Activated CD8-positive, alpha-beta memory T cell treated with anti-CD3 and anti-CD28 coated beads, Interleukin-2, amount 50 U/mL, for 48 hours (primary cell): Measurements from ENCODE around the gene RYR1.

Experiments used
- DNase-seq: peaks from one replicate; pipeline ENCODE4 v3.0.0-alpha.2; 2020

The RYR1 gene

DNA sequence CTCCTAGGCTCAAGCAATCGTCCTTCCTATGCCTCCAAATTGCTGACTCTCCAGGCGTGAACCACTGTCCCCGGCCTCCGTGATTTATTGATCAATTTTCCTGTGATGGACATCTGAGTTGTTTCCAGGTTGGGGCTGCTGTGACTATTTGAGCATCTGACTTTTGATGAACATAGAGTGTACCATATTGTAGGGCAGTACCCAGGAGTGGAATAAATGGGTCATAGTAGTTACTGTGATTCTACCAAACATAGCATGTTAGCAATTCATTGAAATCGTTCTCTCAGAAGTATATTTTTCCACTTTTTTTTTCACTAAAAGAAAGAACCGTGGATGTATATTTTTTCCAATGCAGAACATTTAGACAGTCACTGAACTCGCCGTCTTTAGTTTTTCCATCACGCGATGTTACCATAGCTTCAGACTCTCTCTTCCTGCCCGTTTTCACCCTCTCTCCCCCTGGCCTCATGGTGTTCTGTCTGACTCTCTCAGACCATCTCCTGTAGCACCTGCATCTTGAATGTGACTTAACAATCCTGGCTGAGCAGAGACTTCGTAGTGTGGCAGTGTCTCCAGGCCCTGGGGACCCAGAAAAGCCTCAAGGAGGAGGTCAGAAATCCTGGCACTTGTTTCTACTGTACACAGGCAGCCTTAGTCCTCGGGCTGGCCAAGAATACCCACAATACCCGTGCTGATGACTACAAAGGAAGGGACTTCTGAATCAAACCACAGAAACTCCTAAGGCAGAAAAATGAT lies 4.3 kb upstream of the RYR1 start:
- no peak for DNase-seq

DNA sequence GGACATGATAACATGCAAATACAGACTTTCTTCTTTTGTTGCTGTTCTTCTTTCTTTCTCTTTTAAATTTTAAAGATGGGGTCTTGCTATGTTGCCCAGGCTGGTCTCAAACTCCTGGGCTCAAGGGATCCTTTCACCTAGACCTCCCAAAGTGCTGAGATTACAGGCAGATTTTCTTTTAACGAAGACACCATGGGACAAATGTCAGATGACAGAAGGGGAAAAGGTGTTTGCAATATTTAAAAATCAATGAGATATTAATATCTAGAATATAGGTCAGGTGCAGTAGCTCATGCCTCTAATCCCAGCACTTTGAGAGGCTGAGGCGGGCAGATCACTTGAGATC lies 3.7 kb upstream of the RYR1 start:
- DNase-seq = no peak

DNA sequence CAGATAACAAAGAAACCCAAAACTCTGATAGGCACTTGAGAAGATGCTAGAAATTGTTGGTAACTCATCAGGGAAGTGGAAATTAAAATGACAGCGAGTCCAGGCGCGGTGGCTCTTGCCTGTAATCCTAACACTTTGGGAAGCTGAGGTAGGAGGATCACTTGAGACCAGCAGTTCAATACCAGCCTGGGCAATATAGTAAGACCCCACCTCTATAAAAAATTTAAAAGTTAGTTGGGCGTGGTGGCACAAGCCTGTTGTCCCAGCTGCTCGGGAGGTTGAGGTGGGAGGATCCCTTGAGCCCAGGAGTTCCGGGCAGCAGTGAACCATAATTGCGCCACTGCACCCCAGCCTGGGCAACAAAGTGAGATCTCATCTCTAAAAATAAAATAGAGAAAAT lies 2.6 kb upstream of the RYR1 start:
- DNase-seq = no peak

DNA sequence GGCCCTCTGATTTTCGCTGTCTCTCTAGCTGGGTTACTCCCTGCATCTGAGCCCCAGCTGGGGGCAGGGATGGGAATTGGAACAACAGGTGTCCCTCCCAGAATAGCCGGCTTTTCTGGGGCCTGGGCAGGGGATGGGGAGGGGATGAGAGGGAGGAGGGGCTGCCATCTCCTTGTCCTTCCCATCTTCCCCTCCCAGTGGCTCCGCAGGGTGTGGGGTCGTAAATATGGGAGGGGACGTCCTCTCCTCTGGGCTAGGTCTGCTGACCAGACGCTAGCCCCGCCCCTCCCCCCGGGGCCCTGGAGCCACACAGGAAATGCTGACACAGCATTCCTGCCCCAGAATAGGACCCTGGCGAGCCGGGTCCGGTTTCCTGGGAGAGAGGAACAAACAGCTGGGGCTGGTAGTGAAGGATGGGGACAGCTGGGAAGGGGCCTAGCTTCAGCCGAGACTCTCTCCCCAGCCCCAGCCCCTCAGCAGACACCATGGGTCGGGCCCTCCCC lies 1.1 kb downstream of the RYR1 start:
- no peak for DNase-seq

DNA sequence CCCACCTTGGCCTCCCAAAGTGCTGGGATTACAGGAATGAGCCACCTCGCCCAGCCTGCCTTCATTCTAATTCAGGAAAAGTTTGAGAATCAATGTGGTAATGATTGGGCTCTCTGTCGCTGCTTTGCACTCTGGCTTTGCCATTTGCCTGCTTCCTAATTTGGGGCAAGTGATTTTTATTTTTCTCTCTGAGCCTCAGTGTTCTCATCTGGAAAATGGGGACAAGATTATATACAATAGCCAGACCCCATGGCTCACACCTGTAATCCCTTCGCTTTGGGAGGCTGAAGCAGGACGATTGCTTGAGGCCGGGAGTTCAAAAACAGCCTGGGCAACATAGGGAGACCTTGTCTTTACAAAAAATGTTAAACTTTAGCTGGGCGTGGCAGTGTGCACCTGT lies 3.8 kb downstream of the RYR1 start:
- DNase-seq = no peak

DNA sequence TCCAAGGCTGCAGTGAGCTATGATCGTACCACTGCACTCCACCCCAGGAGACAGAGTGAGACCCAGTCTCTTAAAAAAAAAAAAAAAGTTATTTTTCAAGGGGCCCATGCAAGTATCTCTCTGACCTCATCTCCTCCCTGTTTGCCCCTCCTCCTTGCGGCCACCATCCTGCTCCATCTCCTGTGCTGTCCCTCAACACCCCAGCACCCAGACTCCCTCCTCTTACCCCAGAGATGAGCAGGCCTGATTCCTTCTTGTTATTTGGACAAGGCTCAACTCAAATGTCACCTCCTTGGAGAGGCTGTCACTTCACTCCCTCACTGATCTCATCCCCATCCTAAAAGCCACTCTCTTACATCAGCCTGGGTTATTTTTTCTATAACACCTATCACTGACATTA lies 4.4 kb downstream of the RYR1 start:
- no peak for DNase-seq

DNA sequence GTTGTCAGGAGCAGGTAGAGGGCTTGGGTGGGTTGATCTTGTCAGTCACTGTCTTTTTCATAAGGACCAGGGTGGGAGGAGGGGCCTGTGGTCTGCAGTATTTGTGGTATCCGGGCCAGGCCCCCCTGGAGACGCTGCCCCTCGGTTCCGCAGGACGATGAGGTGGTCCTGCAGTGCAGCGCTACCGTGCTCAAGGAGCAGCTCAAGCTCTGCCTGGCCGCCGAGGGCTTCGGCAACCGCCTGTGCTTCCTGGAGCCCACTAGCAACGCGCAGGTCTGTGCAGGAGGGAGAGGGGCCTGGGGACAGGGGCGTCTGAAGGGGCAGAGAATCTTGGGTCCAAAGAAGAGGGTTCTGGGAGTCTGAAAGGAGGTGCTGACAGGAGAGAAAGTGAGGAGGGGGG lies 7.1 kb downstream of the RYR1 start:
- no peak for DNase-seq

DNA sequence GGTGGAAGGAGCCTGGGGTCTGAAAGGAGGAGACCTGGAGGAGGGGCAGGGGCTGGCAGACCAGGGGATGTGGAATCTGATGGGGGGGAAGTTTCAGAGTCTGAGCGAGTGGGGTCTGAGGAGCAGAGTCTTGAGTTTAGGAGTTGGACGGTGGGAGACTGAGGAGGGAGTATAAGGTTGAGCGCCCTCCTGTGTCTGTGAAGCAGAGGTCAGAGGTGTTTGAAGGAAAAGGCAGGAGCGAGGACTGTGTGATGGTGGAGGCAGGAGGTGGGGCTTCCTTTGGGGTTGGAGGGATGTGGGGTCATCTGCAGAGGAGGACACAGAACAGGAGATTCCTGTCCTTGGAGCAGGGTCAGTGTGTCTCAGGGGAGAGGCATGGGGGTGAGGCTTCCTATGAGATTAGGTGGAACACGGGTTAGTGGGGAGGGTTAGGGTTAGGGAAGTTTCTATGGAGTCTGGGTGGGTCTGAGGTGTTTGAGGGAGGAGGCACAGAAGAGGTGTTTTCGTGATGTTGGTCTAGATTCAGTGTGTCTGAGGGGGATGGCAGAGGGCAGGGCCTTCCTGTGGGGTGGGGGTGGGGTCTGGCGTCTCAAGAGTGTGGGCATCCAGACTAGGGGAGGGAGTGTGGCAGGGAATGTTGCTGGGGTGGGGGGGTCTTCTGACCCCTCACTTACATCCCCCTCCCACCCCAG lies 8.3 kb downstream of the RYR1 start:
- no peak for DNase-seq

DNA sequence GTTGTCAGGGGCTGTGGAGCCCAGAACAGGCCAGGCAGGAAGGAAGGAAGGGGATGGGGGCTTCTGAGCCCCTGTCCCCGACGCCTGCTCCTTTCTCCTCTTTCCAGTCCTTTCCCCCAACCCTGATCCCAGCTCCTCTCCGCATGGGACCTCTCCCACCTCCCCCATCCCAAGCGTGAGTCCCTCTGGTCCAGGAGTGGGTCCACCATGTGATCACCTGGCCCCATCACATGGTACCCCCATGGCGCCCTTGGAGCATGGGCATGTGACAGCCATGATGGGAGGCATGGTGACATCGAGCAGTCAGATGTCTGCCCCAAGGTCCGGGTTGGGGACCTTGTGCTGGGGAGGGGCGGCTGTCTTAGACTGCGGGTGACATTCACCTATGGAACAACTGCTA lies 9.2 kb downstream of the RYR1 start:
- DNase-seq = no peak

DNA sequence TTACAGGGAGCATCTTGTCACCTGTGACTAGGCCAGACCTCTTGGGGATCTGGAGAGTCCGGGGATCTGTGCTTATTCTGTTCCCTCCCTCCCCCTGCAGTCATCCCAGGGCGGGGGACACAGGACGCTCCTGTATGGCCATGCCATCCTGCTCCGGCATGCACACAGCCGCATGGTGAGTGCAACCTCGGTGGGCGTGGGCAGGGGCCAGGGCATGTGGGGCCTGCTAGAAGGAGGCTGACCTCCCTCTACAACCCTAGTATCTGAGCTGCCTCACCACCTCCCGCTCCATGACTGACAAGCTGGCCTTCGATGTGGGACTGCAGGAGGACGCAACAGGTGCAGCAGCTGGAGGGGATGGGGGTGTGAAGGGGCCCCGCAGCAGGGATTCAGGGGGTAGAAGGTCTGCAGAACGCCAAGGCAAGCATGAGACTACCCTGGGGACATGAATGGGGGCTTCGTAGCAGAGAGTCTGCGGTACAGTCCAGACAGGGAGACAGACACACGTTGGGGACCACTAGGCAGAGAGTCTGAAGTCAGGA lies 10.0 kb downstream of the RYR1 start:
- no peak for DNase-seq

DNA sequence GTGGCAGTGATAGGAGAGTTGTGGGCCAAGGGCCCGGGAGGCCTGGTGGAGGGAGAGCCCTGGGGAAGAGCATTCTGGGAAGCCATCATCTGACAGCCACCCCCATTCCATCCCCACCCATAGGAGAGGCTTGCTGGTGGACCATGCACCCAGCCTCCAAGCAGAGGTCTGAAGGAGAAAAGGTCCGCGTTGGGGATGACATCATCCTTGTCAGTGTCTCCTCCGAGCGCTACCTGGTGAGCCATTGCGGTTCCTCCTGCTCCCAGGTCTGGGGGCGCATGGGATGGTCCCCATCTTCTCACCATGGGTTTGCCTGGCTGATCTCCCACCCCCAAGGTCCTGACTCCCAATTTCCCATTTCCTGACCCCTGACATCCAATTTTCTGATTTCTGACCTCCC lies 10.5 kb downstream of the RYR1 start:
- no peak for DNase-seq

DNA sequence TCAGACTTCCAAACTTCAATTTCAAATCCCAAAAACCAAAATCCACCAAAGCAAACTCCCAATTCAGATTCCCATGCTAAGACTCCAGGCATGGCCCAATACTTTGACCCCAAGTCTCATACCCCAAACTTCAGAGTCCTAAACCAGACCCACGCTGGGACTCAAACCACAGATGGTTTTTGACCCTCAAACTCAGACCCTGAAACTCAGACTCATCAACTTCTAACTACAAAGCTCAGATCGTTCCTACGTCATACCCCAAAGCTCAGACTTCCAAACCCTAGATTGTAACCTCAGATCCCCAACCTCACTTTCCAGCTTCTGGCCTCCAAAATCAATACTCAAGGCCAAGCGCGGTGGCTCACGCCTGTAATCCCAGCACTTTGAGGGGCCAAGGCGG lies 11.9 kb downstream of the RYR1 start:
- no peak for DNase-seq

DNA sequence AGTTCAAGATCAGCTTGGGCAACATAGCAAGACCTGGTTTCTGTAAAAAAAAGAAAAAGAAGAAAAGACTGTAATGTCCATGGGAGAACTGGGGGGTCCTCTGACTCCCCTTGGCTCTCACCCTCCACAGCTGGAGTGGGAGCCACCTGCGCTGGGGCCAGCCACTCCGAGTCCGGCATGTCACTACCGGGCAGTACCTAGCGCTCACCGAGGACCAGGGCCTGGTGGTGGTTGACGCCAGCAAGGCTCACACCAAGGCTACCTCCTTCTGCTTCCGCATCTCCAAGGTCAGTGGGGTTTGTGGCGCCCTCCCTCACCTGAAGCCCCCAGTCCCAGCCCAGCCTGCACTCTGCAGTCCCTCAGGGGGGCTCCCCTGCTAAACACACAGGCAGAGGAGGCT lies 14.7 kb downstream of the RYR1 start:
- DNase-seq = no peak

DNA sequence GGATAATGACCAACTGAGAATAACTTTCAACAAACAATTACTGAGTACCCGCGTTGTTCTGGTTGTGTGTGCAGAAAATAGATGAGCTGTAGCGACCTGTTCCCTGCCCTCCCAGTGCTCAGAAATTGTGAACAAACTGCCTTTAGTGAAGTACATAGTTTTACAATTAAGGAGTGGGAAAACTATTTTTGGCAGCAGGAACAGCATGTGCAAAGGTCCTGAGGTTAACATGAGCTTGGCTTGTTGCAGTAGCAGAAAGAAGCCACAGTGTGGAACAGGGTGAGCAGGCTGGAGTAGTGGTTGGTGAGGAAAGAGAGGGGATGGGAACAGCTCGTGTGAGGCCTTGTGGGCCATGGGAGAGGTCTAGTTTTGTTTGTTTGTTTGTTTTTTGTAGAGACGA lies 16.0 kb downstream of the RYR1 start:
- no peak for DNase-seq

DNA sequence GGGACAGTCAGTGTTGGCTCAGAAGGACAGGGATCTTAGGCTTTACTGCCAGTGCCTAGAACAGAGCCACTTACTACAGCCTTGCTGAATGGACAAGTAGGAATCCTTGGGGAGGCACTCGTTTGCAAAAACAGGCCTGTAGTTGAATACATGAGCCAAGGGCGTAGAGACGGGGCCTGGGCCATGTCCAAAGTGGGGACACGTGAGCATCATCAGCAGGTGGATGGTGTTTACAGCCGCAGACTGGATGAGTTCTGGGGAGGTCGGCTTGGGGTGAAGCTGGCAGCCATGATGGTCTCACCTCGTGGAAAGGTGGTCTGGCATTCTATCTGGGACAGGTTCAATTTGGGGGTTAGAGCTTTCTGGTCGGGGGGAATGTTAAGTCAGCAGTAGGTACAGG lies 17.5 kb downstream of the RYR1 start:
- DNase-seq = no peak

DNA sequence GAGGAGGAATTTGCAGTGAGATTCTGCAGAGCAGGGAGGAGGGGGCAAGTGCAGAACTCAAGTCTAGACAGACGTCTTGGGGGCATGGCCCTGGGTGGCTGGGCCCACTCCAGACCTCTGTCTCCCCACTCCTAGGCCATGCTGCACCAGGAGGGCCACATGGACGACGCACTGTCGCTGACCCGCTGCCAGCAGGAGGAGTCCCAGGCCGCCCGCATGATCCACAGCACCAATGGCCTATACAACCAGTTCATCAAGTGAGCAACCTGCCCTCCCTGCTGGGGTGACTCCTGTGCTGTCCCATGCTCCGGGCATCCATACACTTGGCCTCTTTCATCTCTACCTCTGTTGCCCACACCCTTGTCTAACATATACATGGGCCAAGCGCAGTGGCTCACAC lies 18.1 kb downstream of the RYR1 start:
- DNase-seq = no peak

DNA sequence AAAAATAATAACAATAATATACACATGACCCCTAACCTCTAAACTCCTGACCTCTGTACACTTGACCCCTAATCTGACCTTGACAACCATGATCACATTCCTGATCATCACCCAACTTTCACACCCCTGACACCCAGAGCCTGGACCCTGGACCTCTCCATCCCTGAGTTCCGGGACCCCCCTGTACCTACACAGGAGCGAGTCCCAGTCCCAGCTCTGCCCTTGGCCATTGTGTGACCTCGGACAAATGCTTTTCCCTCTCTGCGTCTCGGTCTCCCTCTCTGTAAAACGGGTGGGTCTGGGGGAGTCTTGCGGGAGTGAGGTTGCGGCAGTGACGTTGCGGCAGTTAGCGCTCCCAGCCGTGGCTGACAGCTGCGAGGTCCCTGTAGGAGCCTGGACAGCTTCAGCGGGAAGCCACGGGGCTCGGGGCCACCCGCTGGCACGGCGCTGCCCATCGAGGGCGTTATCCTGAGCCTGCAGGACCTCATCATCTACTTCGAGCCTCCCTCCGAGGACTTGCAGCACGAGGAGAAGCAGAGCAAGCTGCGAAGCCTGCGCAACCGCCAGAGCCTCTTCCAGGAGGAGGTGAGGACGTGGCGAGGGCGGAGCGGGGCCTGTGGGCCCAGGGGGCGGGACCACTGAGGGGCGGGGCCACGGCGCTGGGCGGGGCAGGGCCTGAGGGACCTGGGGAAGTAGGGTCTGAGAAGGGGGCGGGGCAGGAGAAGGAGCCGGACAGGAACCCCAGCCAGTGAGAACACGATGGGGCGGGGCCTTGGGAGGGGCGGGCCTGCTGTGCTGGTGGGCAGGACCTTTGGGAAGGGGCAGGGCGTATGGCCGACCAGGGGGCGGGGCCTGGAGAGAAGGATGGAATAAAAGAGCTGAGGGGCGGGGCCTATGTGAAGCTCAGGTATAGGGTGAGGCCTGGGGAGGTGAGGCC lies 19.2 kb downstream of the RYR1 start:
- peak; percentile 56 for DNase-seq

DNA sequence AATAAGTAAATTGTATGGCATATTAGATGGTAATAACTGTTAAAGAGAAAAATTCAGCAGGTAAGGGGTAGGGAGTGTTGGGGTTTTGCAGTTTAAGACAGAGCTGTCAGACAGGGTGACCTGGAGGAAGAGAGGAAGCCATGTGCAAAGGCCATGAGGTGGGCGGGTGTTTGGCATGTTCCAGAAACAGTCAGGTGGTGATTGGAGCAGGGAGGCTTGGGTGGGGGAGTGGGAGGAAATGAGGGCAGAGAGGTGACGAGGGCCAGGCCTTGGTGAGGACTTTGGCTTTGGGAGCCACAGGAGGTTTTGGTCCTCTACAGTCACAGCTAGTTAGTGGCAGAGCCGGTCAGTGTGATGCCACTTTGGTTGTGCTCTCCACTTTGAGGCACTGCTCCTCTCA lies 20.1 kb downstream of the RYR1 start:
- DNase-seq = no peak

DNA sequence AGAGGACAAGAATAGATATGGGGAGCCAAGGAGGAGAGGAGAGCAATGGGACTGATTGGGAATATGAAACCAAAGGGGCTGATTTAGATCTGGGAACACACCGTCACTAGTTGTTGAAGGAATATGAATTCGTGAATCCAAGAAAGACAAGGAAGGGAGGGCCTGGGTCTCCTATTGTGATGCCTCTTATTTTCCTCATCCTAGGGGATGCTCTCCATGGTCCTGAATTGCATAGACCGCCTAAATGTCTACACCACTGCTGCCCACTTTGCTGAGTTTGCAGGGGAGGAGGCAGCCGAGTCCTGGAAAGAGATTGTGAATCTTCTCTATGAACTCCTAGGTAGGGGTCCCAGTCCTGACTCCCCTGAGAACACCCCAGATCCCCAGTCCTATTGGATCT lies 21.5 kb downstream of the RYR1 start:
- no peak for DNase-seq

DNA sequence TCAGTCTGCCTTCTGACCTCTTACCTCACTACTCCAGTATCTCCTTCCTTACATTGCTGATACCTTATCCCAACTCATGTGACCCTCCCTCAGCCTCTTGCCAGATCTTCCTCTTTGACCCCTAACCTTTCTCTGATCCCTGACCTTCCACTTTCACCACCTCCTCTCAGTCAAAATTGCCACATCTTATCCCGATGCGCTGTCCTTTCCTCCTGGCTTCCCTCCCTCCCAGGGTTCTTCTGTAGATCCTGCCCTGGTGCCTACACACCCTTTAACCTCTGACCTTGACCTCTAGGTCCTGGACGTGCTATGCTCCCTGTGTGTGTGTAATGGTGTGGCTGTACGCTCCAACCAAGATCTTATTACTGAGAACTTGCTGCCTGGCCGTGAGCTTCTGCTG lies 23.7 kb downstream of the RYR1 start:
- no peak for DNase-seq

DNA sequence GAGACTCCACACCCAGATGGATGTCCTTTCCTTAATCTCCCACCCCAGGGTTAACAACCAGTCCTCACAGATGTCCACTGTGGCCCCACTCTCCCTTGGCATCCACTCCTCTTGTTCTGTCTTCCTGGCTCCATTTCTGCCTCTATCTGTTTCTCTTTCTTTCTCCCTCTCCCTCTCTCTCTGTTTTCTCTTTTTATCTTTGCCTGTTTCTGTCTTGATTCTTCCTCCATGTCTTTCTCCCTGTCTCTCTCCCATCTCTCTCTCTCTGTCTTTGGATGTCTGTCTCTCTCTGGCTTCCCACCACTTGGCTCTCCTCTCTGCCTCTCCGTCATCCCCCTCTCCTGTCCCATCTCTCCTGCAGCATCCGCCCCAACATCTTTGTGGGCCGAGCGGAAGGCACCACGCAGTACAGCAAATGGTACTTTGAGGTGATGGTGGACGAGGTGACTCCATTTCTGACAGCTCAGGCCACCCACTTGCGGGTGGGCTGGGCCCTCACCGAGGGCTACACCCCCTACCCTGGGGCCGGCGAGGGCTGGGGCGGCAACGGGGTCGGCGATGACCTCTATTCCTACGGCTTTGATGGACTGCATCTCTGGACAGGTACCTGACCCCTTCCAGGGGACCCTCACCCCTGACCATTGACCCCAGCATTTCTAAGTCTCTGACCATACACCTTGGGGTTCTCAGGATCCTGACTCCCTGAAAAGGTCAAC lies 24.4 kb downstream of the RYR1 start:
- no peak for DNase-seq

DNA sequence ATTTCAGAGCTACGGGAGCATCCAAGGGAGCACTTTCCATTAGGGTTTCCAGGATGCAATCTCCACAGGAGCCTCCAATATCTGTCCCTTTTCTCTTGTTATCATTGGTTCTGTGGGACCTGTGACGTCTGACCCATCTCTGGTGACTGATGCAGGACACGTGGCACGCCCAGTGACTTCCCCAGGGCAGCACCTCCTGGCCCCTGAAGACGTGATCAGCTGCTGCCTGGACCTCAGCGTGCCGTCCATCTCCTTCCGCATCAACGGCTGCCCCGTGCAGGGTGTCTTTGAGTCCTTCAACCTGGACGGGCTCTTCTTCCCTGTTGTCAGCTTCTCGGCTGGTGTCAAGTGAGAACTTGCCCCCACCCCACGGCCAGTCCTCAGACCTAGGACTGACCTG lies 25.5 kb downstream of the RYR1 start:
- DNase-seq = no peak

DNA sequence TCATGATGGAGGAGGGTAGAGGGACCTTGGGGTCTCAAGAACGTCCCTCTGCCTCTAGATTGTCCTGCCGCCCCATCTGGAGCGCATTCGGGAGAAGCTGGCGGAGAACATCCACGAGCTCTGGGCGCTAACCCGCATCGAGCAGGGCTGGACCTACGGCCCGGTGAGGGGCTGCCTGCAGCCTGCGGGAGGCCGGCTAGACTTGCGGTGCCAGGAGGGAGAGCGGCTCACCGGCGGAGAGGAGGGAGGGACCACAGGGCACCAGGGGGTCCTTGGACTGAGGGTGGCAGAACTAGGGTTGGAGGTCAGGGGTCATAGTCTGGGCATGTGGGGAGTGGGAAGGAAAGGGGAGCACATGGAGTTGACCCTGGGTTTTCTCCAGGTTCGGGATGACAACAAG lies 29.9 kb downstream of the RYR1 start:
- DNase-seq = no peak
